Bone marrow (tissue), 2 donors: ENCODE measurements around the gene GPM6B.

Experiments
- DNase-seq, 2 donors: peaks; one replicate each; lab custom pipeline; 2025; lab: John Stamatoyannopoulos, UW

Gene GPM6B

GRCh38 chrX:13816643-13817627, at the start of gene GPM6B:
Gene GPM6B (minus strand): TSS chrX:13817093. CDS start chrX:13816904, 189 bp downstream.
- DNase-seq, result no peak

GRCh38 chrX:13864264-13864663, 47.4 kb upstream of the GPM6B start:
- no peak for DNase-seq

GRCh38 chrX:13863324-13863723, 46.4 kb upstream of the GPM6B start:
- no peak for DNase-seq

GRCh38 chrX:13859724-13860123, 42.8 kb upstream of the GPM6B start:
- no peak for DNase-seq

GRCh38 chrX:13857804-13858203, 40.9 kb upstream of the GPM6B start:
- DNase-seq, result no peak

- DNase-seq, result no peak
These were observed 39.0 kb upstream of the GPM6B start for GRCh38 chrX:13855689-13856450.

- DNase-seq, result no peak
These were observed 37.1 kb upstream of the GPM6B start for GRCh38 chrX:13854003-13854402.

- no peak for DNase-seq
These were observed 35.3 kb upstream of the GPM6B start for GRCh38 chrX:13852001-13852695.

GRCh38 chrX:13845721-13846378, 29.0 kb upstream of the GPM6B start:
- no peak for DNase-seq

GRCh38 chrX:13843150-13843721, 26.3 kb upstream of the GPM6B start:
- DNase-seq, result no peak

- DNase-seq, result no peak
These were observed 23.2 kb upstream of the GPM6B start for GRCh38 chrX:13840121-13840520.

GRCh38 chrX:13837290-13837745, 20.4 kb upstream of the GPM6B start:
- no peak for DNase-seq

- DNase-seq, result no peak
These were observed 19.7 kb upstream of the GPM6B start for GRCh38 chrX:13836575-13836974.

- no peak for DNase-seq
These were observed 18.9 kb upstream of the GPM6B start for GRCh38 chrX:13835825-13836224.

GRCh38 chrX:13834355-13834754, 17.5 kb upstream of the GPM6B start:
- no peak for DNase-seq

- DNase-seq, result no peak
These were observed 13.1 kb upstream of the GPM6B start for GRCh38 chrX:13829983-13830382.

GRCh38 chrX:13828392-13828791, 11.5 kb upstream of the GPM6B start:
- no peak for DNase-seq

GRCh38 chrX:13827298-13828090, 10.6 kb upstream of the GPM6B start:
- DNase-seq, result no peak

- DNase-seq, result no peak
These were observed 9.9 kb upstream of the GPM6B start for GRCh38 chrX:13826770-13827169.

GRCh38 chrX:13825178-13825762, 8.4 kb upstream of the GPM6B start:
- DNase-seq, result no peak
